Suppressor macrophage treated with lipopolysaccharide for 1 hour (primary cell): ENCODE measurements around the gene NDUFV2.
"Not testable (repeated sequence)": the region's sequence is repeated elsewhere in the genome, so short reads cannot be mapped to it uniquely, and the experiment has no call there.

Source experiments
- DNase-seq, 3 donors: peaks; one replicate each; pipeline ENCODE4 v3.0.0-alpha.2; 2020 to 2022

Gene NDUFV2

DNA sequence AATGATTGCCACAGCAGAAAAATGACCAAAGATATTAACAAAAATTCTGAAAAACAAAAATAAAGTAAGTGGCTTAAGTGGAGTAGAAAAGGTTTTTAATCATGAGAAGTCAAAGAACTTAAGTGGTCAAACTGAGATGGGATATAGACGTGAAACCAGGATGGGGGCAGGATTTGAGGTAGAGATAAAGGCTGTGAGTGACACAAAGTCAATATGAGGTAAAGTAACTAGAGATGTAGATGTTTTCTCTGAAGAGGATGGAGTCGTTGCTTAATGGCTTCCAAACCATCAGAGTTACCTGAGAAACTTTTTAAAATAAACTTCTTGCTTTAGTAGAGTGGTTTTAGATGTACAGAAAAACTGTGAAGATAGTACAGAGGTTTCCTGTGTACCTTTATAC lies 55.3 kb downstream of the NDUFV2 start:
- no peak for DNase-seq

DNA sequence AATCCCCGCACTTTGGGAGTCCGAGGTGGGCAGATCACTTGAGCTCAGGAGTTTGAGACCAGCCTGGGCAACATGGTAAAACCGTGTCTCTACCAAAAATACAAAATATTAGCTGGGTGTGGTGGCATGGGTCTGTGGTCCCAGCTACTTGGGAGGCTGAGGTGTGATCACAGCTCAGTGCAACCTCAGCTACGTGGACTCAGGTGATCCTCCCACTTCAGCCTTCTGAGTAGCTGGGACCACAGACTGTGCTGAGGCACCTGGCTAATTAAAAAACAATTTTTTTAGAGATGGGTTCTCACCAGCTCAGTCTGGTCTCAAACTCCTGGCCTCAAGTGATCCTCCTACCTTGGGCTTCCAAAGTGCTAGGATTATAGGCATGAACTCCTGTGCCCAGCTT lies 57.5 kb downstream of the NDUFV2 start:
- no peak for DNase-seq

DNA sequence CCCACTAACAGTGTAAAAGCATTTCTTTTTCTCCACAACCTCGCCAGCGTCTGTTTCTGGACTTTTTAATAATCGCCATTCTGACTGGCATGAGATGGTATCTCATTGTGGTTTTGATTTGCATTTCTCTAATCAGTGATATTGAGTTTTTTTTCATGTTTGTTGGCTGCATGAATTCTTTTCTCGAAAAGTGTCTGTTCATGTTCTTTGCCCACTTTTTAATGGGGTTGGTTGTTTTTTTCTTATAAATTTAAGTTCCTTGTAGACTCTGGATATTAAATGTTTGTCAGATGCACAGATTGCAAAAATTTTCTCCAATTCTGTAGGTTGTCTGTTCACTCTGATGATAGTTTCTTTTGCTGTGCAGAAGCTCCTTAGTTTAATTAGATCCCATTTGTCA lies 60.2 kb downstream of the NDUFV2 start:
- not testable (repeated sequence) for DNase-seq

DNA sequence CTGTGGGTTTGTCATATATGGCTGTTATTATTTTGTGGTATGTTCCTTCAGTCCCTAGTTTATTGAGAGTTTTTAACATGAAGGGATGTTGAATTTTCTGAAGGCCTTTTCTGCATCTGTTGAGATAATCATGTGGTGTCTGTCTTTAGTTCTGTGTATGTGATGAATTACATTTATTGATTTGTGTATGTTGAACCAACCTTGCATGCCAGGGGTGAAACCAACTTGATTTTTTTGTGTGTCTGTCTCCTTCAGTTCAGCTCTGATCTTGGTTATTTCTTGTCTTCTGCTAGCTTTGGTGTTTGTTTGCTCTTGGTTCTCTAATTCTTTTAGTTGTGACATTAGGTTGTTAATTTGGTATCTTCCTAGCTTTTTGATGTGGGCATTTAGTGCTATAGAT lies 61.6 kb downstream of the NDUFV2 start:
- not testable (repeated sequence) for DNase-seq

DNA sequence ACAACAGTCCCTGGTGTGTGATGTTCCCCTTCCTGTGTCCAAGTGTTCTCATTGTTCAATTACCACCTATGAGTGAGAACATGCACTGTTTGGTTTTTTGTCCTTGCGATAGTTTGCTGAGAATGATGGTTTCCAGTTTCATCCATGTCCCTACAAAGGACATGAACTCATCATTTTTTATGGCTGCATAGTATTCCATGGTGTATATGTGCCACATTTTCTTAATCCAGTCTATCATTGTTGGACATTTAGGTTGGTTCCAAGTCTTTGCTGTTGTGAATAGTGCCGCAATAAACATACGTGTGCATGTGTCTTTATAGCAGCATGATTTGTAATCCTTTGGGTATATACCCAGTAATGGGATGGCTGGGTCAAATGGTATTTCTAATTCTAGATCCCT lies 63.4 kb downstream of the NDUFV2 start:
- DNase-seq: not testable (repeated sequence)

DNA sequence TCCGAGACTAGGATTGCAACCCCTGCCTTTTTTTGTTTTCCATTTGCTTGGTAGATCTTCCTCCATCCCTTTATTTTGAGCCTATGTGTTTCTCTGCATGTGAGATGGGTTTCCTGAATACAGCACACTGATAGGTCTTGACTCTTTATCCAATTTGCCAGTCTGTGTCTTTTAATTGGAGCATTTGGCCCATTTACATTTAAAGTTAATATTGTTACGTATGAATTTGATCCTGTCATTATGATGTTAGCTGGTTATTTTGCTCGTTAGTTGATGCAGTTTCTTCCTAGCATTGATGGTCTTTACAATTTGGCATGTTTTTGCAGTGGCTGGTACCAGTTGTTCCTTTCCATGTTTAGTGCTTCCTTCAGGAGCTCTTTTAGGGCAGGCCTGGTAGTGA lies 67.0 kb downstream of the NDUFV2 start:
- DNase-seq: not testable (repeated sequence)

DNA sequence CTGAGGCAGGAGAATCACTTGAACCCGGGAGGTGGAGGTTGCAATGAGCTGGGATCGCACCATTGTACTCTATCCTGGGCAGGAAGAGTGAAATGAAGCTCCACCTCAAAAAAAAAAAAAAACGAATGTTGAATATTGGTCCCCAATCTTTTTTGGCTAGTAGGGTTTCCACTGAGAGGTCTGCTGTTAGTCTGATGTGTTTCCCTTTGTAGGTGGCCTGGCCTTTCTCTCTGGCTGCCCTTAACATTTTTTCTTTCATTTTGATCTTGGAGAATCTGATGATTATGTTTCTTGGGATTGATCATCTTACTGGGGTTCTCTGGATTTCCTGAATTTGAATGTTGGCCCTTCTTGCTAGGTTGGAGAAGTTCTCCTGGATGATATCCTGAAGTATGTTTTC lies 69.4 kb downstream of the NDUFV2 start:
- not testable (repeated sequence) for DNase-seq

DNA sequence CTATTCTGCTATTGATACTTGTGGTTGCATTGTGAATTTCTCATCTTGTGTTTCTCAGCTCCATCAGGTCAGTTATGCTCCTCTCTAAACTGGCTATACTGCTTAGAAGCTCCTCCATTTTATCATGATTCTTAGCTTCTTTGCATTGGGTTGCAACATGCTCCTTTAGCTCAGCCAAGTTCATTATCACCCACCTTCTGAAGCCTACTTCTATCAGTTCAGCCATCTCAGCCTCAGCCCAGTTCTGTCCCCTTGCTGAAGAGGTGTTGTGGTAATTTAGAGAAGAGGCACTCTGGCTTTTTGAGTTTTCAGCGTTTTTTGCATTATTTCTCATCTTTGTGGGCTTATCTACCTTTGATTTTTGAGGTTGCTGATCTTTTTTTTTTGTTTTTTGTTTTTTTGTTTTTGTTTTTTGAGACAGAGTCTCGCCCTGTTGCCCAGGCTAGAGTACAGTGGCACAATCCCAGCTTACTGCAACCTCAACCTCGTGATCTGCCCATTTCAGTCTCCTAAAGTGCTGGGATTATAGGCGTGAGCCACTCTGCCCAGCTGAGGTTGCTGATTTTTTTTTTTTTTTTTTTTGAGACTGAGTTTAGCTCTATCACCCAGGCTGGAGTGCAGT lies 70.1 kb downstream of the NDUFV2 start:
- DNase-seq: no peak

DNA sequence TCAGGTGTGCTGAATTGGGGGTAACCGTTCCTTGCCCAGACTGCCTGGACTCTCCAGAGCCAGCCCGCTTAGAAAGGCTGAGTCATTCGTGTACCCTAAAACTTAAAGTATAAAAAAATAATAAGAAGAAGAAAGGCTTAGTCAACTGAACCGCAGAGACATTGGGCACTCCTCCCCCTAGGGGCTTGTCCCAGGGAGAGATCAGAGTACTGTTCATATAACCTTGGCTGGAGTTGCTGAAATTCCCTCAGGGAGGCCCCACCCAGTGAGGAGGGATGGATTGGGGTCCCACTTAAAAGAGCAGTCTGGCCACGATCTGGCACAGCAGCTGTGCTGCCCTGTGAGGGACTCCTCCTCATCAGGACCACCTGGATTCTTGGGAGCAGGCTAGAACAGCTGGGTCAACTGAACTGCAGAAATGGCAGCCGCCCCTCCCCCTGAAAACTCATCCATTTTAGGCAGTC lies 71.3 kb downstream of the NDUFV2 start:
- DNase-seq: no peak

DNA sequence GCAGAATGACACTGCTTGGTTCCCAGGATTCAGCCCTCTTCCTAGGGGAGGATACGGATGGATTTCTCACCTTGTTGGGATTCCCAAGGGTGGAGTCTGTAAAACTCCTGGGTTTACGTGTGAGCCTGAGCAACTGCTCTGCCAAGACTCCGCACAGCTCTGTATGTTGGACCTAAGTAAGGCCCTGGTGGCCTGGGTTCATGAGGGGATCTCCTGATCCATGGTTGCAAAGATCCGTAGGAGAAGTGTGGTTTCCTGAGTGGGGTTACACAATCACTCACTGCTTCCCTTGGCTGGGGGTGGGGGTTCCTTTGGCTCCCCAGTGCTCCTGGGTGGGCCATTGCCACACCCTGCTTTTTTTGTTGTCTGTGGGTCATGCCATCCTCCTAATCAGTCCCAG lies 71.8 kb downstream of the NDUFV2 start:
- DNase-seq: peak; percentile 69 to 74 (median 72)

DNA sequence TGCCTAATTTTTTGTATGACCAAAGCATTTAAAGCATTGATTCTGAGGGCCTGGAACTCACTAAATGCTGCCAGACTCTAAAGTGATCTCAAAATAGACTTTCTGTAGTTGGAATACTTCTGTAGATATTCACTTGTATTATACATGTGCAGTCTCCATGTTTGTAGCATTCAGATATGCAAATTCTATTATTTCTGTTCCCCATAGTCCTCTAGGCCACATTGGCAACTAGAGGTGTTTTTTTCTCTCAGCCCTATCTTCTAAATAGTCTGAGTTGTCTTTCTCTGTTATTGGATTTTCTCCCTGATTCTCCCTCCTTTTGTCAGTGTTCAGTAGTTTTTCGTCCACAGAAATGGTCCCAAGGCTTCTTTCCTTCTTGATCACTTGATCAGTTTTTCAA lies 72.6 kb downstream of the NDUFV2 start:
- DNase-seq: no peak

DNA sequence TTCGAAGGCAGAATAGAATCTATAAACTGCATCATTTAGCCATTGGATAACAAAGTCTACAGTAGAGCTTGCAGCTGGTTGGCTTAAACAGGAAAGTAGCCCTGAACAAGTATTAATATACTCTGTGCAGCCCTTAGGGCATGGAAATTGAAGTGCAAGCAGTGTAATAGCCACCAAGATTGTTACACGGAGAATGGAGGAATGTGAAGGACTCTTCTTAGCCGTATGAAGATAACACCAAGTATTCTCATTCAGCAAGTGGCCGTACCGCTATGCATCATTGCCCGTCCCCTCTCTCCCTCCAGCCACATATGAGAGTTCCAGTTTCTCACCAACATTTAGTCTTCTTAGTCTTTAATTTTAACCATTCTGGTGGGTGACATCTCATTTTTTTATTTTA lies 74.5 kb downstream of the NDUFV2 start:
- no peak for DNase-seq

DNA sequence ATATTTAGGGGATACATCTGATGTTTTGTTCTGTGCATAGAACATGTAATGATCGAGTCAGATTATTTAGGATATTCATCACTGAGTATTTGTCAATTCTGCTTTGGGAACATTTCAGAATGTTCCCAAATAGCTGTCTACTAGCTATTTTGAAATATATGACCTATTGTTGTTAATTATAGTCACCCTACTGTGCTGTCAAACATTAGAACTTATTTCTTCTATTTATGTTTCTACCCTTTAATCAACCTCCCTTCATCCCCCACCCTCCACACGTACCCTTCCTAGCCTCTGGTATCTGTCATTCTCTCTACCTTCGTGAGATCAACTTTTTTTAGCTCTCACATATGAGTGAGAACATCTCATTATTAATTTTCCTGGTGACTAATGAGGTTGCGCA lies 75.0 kb downstream of the NDUFV2 start:
- DNase-seq: peak in 1 of 3 donors; percentile 30

DNA sequence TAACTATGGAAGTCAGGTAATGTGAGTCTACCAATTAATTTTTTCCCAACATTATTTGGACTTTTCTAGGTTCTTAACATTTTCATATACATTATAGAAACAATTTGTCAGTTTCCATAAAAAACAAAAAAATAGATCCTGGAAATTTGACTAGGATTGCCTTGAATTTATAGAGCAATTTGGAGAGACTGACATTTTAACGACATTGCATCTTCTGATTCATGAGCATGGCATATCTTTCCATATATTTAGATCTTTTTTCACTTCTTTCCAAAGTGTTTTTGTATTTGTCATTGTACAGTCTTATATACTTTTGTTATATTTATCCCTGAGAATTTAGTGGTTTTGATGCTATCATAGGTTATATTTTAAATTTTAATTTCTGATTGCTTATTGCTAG lies 76.1 kb downstream of the NDUFV2 start:
- DNase-seq: no peak

DNA sequence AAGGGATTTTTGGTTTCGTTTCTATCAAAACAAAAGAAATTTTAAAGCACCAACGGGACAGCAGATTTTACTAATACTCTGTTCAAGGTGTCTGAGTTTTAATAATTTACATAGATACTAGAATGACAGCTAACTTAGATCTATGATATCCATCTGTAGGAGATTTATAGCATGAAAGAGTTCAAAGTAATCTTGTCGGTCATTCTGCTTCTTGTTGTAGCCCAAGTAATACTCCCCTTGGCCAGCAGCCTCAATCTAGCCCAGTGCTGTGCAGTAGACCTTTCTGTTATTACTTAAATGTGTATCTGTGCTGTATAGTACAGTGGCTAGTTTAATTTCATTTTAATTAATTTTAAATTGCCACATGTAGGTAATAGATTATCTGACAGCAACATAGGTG lies 78.8 kb downstream of the NDUFV2 start:
- no peak for DNase-seq

DNA sequence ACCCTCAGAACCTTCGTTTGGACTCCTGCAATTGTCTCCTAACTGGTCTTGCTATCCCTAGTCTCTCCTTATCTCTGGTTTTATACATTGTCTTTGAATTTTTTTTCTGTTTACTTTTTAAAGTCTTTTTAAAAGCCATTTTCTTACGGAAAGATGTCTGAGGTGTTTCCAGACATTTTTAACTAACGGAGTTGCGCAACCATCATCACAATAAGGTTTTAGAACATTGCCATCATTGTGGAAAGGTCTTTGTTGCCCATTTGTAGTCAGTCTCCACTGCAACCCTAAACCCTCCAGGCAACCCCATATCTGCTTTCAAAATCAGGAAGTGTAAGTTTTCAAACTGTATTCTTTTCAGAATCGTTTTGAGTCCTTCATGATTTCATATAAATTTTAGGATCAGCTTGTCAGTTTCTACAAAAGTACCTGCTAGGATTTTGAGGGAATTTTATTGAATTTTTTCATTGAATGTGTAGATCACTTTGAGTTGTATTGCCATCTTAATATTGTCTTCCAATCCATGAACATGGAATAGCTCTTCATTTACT lies 80.4 kb downstream of the NDUFV2 start:
- DNase-seq: no peak
